ENCODE results near the gene TEX28. TPM values are rescaled to one million over a fixed set of nuclear protein-coding genes. Genes with fewer than 3 reads are reported as not detected.

The TEX28 gene
- total RNA-seq, 1 experiment from 2014 or later: not detected

DNA sequence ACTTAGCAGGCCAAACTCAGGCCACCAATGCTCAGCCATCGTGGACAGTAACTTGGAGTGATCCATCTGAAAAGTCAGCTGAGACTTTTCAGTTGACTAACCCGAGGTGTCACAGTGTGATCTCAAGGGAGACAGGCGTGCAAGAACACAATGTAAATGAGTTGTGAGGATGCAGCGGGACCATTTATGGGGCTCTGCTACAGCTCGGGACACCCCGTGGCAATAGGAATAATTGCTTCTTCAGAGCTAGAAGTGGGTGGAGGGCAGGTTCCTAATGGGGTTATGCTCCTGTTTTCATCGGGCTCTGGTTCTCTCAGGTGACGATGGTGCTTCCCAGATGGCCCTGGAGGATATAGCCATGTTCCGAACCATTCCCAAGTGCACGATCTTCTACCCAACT is 28.0 kb upstream of the TEX28 start:
- BruUV-seq (replicated peaks): no TSS peak
- H3K9me3 ChIP-seq (ENCODE audit: control insufficient read depth in 1 of 2, insufficient read depth in 1 of 2, low read depth in 1 of 2, low read length in 2 of 2): no peaks in the 10 kb centered on the region
- TF ChIP-seq JUND (IDR thresholded peaks at IDR 0.05) (no peak), EZH2phosphoT487 (IDR thresholded peaks at IDR 0.05; ENCODE audit: borderline replicate concordance) (no peak), RAD21 (IDR thresholded peaks at IDR 0.05; ENCODE audit: low read depth) (no peak), EZH2 (IDR thresholded peaks at IDR 0.05) (no peak), SP1 (IDR thresholded peaks at IDR 0.05; ENCODE audit: low read depth) (no peak), EGR1 (IDR thresholded peaks at IDR 0.05; ENCODE audit: low read depth) (no peak), CBX3 (IDR thresholded peaks at IDR 0.05; ENCODE audit: low read depth) (no peak), SRF (IDR thresholded peaks at IDR 0.05; ENCODE audit: low read depth) (no peak), ZFX (IDR thresholded peaks at IDR 0.05) (no peak), CEBPB (IDR thresholded peaks at IDR 0.05; ENCODE audit: low read depth) (no peak), SIN3A (IDR thresholded peaks at IDR 0.05; ENCODE audit: low read depth) (no peak), FOSL1 (IDR thresholded peaks at IDR 0.05; ENCODE audit: low read depth) (no peak), ELF1 (IDR thresholded peaks at IDR 0.05; ENCODE audit: borderline replicate concordance, low read depth) (no peak), TCF7L2 (IDR thresholded peaks at IDR 0.05; ENCODE audit: borderline replicate concordance, extremely low read depth, insufficient read depth, insufficient read length) (no peak), YY1 (IDR thresholded peaks at IDR 0.05; ENCODE audit: extremely low read depth, insufficient replicate concordance, low read depth, low read length) (no peak), POLR2A (IDR thresholded peaks at IDR 0.05; ENCODE audit: borderline replicate concordance, extremely low read depth, insufficient read depth, insufficient read length) (no peak)
- TF ChIP-seq, protein P1, sequence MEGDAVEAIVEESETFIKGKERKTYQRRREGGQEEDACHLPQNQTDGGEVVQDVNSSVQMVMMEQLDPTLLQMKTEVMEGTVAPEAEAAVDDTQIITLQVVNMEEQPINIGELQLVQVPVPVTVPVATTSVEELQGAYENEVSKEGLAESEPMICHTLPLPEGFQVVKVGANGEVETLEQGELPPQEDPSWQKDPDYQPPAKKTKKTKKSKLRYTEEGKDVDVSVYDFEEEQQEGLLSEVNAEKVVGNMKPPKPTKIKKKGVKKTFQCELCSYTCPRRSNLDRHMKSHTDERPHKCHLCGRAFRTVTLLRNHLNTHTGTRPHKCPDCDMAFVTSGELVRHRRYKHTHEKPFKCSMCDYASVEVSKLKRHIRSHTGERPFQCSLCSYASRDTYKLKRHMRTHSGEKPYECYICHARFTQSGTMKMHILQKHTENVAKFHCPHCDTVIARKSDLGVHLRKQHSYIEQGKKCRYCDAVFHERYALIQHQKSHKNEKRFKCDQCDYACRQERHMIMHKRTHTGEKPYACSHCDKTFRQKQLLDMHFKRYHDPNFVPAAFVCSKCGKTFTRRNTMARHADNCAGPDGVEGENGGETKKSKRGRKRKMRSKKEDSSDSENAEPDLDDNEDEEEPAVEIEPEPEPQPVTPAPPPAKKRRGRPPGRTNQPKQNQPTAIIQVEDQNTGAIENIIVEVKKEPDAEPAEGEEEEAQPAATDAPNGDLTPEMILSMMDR (IDR thresholded peaks at IDR 0.05 in 2 of 3, conservative IDR thresholded peaks at IDR 0.05 in 1 of 3; ENCODE audit: borderline replicate concordance in 1 of 3, insufficient read depth in 1 of 3, low read depth in 2 of 3, low read length in 2 of 3): no peak
- TF ChIP-seq, protein P2, sequence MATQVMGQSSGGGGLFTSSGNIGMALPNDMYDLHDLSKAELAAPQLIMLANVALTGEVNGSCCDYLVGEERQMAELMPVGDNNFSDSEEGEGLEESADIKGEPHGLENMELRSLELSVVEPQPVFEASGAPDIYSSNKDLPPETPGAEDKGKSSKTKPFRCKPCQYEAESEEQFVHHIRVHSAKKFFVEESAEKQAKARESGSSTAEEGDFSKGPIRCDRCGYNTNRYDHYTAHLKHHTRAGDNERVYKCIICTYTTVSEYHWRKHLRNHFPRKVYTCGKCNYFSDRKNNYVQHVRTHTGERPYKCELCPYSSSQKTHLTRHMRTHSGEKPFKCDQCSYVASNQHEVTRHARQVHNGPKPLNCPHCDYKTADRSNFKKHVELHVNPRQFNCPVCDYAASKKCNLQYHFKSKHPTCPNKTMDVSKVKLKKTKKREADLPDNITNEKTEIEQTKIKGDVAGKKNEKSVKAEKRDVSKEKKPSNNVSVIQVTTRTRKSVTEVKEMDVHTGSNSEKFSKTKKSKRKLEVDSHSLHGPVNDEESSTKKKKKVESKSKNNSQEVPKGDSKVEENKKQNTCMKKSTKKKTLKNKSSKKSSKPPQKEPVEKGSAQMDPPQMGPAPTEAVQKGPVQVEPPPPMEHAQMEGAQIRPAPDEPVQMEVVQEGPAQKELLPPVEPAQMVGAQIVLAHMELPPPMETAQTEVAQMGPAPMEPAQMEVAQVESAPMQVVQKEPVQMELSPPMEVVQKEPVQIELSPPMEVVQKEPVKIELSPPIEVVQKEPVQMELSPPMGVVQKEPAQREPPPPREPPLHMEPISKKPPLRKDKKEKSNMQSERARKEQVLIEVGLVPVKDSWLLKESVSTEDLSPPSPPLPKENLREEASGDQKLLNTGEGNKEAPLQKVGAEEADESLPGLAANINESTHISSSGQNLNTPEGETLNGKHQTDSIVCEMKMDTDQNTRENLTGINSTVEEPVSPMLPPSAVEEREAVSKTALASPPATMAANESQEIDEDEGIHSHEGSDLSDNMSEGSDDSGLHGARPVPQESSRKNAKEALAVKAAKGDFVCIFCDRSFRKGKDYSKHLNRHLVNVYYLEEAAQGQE (IDR thresholded peaks at IDR 0.05; ENCODE audit: low read depth): no peak
- TF ChIP-seq, protein P3, sequence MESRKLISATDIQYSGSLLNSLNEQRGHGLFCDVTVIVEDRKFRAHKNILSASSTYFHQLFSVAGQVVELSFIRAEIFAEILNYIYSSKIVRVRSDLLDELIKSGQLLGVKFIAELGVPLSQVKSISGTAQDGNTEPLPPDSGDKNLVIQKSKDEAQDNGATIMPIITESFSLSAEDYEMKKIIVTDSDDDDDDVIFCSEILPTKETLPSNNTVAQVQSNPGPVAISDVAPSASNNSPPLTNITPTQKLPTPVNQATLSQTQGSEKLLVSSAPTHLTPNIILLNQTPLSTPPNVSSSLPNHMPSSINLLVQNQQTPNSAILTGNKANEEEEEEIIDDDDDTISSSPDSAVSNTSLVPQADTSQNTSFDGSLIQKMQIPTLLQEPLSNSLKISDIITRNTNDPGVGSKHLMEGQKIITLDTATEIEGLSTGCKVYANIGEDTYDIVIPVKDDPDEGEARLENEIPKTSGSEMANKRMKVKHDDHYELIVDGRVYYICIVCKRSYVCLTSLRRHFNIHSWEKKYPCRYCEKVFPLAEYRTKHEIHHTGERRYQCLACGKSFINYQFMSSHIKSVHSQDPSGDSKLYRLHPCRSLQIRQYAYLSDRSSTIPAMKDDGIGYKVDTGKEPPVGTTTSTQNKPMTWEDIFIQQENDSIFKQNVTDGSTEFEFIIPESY (IDR thresholded peaks at IDR 0.05; ENCODE audit: extremely low read depth, insufficient replicate concordance, low read length): no peak
- TF ChIP-seq, protein P4, sequence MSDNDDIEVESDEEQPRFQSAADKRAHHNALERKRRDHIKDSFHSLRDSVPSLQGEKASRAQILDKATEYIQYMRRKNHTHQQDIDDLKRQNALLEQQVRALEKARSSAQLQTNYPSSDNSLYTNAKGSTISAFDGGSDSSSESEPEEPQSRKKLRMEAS (IDR thresholded peaks at IDR 0.05): no peak
- H3K9ac ChIP-seq (ENCODE audit: low read length): no peak overlapping the region
- no peak overlapping the region for H2AFZ ChIP-seq (ENCODE audit: low read depth, low read length, poor library complexity, severe bottlenecking)
- ChIA-PET CTCF (no interaction called here), RAD21 (ENCODE audit: low non-redundant PET in 1 of 2, low total read pairs in 2 of 2, uncharacterized antibody in 2 of 2, unreplicated experiment in 2 of 2) (no interaction called here), POLR2A (no interaction called here)
- H3K27me3 ChIP-seq (ENCODE audit: insufficient read depth, low read length): 0 out of 2 replicates have a peak, but pooled peaks cover 8% of the 10 kb centered on the region
- no peak overlapping the region for H3K4me2 ChIP-seq (ENCODE audit: low read length)
- no peaks in the 10 kb centered on the region for H4K20me1 ChIP-seq (ENCODE audit: insufficient read depth)
- DNase-seq (ENCODE audit: low read depth, low spot score) (no peak), ATAC-seq (no peak)
- no peaks in the 10 kb centered on the region for H3K9me2 ChIP-seq (ENCODE audit: insufficient read depth)
- H3K4me3 ChIP-seq (replicated peaks in 1 of 2; ENCODE audit: low read depth in 1 of 2, low read length in 2 of 2): no peak overlapping the region
- no peaks in the 10 kb centered on the region for H3K4me1 ChIP-seq (ENCODE audit: control insufficient read depth in 1 of 2, insufficient read depth in 2 of 2, low read length in 2 of 2)
- no peaks in the 10 kb centered on the region for H3K36me3 ChIP-seq (ENCODE audit: control insufficient read depth in 1 of 2, insufficient read depth in 2 of 2, low read length in 2 of 2)
- intact Hi-C loops (cut with micrococcal nuclease): no loop called here
- H3K27ac ChIP-seq (ENCODE audit: low read depth, low read length): no peak overlapping the region
- H3K79me2 ChIP-seq (ENCODE audit: insufficient read depth, low read length): no peaks in the 10 kb centered on the region

All from HCT116 (cell line).